NCI-H2196 (cell line): ENCODE results near the gene GCNT2.
"Not testable (repeated sequence)": the region's sequence is repeated elsewhere in the genome, so short reads cannot be mapped to it uniquely, and the experiment has no call there.

Experiments
- DNase-seq: peaks from one replicate; lab custom pipeline; 2025; ENCODE audit not compliant: unreplicated experiment; lab: John Stamatoyannopoulos, UW

Gene GCNT2

DNA sequence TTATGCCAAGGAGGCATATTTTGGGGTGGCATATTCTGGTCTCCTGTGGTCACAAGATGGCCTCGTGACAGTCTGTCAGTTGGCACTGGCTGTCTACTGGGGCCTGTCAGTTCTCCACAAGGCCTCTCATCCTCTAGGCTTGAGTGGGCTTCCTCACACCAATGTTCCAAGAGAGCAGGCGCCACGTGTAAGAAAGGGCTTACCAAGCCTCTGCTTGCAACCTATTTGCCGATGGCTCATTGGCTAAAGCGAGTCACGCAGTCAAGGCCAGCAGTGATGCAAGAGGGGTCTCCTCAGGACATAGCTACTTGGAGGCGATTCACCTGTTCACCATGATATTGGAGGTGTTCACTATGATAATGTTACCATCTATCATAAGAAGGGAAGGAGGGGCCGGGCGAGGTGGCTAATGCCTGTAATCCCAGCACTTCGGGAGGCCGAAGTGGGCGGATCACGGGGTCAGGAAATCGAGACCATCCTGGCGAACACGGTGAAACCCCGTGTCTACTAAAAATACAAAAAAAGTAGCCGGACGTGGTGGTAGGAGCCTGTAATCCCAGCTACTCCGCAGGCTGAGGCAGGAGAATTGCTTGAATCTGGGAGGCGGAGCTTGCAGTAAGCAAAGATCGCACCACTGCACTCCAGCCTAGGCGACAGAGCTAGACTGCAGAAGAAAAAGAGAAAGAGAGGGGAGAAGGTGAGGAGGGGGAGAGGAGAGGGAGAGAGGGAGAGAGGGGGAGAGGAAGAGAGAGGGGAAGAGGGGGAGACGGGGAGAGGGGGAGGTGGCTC is 138.0 kb downstream of the GCNT2 start:
- DNase-seq: no peak

DNA sequence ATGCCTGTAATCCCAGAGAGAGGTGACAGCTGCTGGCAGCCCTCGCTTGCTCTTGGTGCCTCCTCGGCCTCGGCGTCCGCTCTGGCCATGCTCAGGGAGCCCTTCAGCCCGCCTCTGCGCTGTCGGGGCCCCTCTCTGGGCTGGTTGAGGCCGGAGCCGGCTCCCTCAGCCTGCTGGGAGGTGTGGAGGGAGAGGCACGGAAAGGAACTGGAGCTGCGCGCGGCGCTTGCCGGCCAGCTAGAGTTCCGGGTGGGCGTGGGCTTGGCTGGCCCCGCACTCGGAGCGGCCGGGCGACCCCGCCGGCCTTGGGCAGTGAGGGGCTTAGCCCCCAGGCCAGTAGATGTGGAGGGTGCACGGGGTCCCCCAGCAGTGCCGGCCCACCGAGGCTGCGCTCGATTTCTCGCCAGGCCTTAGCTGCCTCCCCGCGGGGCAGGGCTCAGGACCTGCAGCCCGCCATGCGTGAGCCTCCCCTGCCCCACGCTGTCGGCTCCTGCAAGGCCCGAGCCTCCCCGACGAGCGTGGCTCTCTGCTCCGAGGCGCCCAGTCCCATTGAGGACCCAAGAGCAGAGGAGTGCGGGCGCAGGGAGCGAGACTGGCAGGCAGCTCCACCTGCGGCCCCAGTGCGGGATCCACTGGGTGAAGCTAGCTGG is 138.7 kb downstream of the GCNT2 start:
- DNase-seq: no peak

DNA sequence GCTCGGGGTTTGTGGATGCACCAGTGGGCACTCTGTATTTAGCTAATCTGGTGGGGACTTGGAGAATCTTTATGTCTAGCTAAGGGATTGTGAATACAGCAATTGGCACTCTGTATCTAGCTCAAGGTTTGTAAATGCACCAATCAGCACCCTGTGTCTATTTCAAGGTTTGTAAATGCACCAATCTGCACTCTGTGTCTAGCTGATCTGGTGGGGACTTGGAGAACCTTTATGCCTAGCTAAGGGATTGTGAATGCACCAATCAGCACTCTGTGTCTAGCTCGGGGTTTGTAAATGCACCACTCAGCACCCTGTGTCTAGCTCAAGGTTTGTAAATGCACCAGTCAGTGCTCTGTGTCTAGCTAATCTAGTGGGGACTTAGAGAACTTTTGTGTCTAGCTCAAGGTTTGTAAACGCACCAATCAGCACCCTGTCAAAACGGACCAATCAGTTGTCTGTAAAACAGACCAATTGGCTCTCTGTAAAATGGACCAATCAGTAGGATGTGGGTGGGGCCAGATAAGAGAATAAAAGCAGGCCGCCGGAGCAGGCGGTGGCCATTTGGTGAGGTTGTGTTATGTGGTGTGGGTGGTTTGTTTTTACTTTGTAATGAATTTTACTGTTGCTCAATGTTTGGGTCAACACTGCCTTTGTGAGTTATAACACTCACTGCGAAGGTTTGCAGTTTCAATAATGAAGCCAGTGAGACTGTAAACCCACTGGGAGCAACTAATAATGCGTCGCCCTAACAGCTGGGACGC is 139.5 kb downstream of the GCNT2 start:
- DNase-seq: not testable (repeated sequence)

DNA sequence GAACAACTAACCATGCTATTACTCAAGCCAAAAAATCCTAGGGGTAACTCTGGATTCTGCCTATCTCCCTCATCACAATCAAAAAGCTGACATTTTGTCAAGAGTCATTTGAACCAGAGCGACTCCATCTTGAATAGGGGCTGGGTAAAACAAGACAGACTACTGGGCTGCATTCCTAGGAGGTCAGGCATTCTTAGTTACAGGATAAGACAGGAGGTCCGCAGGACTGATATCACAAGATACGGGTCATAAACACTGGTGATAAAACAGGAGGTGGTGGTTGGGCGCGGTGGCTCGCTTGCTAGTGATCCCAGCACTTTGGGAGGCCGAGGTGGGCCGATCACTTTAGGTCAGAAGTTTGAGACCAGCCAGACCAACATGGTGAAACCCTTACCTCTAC is 141.1 kb downstream of the GCNT2 start:
- DNase-seq: no peak

DNA sequence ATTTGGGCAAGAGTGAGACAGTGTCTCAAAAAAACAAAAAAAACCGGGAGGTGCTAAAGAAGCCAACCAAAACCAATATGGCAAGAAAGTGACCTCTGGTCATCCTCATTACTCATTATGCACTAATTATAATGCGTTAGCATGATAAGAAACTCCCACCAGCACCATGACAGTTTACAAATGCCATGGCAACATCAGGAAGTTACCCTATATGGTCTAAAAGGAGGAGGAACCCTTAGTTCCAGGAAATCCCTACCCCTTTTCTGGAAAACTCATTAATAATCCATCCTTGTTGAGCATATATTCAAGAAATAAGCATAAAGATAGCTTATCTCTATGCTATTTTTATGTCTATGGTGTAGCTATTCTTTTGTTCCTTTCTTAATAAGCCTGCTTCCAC is 141.6 kb downstream of the GCNT2 start:
- no peak for DNase-seq

DNA sequence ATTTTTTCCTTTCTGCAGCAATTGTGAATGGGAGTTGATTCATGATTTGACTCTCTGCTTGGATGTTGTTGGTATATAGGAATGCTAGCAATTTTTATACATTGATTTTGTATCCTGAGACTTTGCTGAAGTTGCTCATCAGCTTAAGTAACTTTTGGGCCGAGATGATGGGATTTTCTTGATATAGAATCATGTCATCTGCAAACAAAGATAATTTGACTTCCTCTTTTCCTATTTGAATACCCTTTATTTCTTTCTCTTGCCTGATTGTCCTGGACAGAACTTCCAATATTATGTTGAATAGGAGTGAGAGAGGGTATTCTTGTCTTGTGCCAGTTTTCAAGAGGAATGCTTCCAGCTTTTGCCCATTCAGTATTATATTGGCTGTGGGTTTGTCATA is 144.4 kb downstream of the GCNT2 start:
- not testable (repeated sequence) for DNase-seq

DNA sequence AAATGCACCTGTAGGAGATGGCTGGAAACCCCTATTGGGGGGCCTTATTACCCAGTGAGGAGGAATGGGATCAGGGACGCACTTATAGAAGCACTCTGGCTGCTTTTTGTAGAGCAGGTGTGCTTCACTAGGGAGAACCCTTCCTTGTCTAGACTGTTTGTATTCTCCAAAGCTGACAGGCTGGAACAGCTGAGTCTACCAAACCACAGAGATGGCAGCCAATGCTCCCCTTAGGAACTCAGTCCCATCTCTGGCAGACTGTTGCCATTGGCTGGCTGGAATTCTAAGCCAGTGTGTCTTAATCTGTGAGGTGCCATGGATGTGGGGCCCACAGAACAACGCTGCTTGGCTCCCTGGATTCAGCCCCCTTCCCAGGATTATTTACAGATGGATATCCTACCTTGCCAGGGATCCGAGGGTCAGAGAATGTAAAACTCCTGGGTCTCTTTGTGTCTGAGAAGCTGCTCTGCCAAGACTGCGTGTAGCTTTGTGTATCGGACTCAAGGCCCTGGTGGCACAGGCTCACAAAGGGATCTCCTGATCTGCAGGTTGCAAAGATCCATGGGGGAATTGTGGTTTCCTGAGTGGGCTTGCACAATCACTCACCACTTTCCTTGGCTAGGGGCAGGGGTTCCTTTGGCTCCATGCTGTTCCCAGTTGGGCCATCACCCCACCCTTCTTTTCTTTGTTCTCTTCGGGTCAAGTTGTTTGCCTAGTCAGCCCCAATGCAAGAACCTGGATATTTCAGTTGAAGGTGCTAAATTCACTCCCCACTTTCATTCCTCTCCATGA is 147.2 kb downstream of the GCNT2 start:
- DNase-seq: no peak

DNA sequence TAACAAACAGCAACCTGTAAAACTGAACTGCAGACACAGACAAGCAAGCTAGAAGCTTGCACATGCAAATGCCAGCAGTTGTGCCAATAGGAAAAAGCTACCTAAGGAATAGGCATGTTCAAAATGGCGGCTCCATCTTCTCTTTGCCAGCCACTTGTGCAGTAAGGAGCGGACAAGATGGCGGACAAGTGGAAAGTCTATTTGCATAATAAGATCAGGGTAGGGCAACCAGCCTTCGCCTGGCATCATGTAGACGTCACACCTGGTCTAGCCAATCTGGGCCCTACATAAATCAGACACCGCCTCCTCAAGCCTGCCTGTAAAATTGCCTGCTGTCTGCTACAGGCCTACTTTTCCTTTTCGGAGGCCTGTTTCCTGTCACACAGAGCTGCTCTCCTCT is 155.3 kb downstream of the GCNT2 start:
- no peak for DNase-seq

DNA sequence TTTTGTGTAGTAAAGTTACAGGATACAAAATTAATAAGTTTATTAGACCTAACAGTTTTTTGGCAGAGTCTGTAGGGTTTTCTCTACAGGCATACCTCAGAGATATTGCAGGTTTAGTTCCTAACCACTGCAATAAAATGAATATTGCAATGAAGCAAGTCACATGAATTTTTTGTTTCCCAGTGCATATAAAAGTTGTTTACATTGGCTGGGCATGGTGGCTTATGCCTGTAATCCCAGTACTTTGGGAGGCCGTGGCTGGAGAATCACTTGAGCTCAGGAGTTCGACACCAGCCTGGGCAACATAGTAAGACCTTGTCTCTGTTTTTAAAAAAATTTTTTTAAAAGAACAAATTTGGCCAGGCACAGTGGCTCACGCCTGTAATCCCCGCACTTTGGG is 157.3 kb downstream of the GCNT2 start:
- no peak for DNase-seq
